K562 (cell line): ENCODE data around the gene SLAMF6. TPM values are rescaled to one million over a fixed set of nuclear protein-coding genes. Genes with fewer than 3 reads are reported as not detected.
A peak's percentile ranks its signal among the peaks of the same experiment; 100 is the strongest.

Experiments used
- ATAC-seq: fragments of 200-7000 bp; cut with Tn5 transposase; 3 replicates; pipeline ENCODE4 v1.9.1; 2020; ENCODE audit warnings: moderate library complexity
- BruUV-seq: library from RNA; stranded (reverse); fragments of 400-500 nt; replicated peaks from 2 replicates; lab custom pipeline; 2021; lab: Mats Ljungman, UMichigan
- CTCF ChIA-PET: fragments of 300-600 bp; formaldehyde crosslinking; extraction: SDS; loops from one replicate; lab custom pipeline; 2021; ENCODE audit warnings: low intra/inter-chr PET ratio; lab: Yijun Ruan, JAX
- POLR2A ChIA-PET: fragments of 300-600, 350-650 bp; sonication (Branson Sonifier 250); formaldehyde crosslinking; extraction: SDS; loops from one replicate; lab custom pipeline; 2021; ENCODE audit warnings: antibody characterized with exemption, inconsistent platforms; lab: Yijun Ruan, JAX
- DNase-seq, 4 experiments: peaks; one replicate each; pipeline versions ENCODE4 v3.0.0 to v3.0.0-alpha.2; 2011 to 2018; ENCODE audit warnings: low spot score in 3 of 4, mixed read lengths in 3 of 4; ENCODE audit errors: extremely low read depth in 1 of 4
- FAIRE-seq: peaks from 2 replicates; lab custom pipeline; 2011; peaks lifted over from hg19 to GRCh38; lab: Jason Lieb, UNC
- H2AFZ ChIP-seq: 2 replicates; pipeline ENCODE4 v1.6.0; 2011; ENCODE audit warnings: low read depth, low read length, control low read depth, inconsistent platforms
- H3K27ac ChIP-seq: fragments of 200-600 bp; 3 replicates; pipeline ENCODE4 v1.8.0; 2011; ENCODE audit warnings: low read depth, mild to moderate bottlenecking, control low read depth, inconsistent platforms, low read length, moderate library complexity, mixed read lengths; ENCODE audit errors: extremely low read depth
- H3K27me3 ChIP-seq, 2 experiments: fragments of 300-600 bp in 1 of 2; 2 replicates in 1 of 2; 3 replicates in 1 of 2; pipeline versions ENCODE4 v1.6.0 to v1.8.0; 2011; ENCODE audit warnings: inconsistent platforms in 2 of 2, low read length in 2 of 2, mild to moderate bottlenecking in 1 of 2, mixed read lengths in 1 of 2, moderate library complexity in 1 of 2; ENCODE audit not compliant: control insufficient read depth in 2 of 2, insufficient read depth in 2 of 2
- H3K36me3 ChIP-seq: fragments of 300-600 bp; 3 replicates; pipeline ENCODE4 v1.8.0; 2011; ENCODE audit warnings: mild to moderate bottlenecking, low read length, inconsistent platforms; ENCODE audit not compliant: control insufficient read depth, insufficient read depth
- H3K4me1 ChIP-seq, 2 experiments: fragments of 200-600 bp in 1 of 2; replicated peaks in 1 of 2; 2 replicates in 1 of 2; 3 replicates in 1 of 2; pipeline versions ENCODE4 v1.5.1 to v1.8.0; 2011; ENCODE audit warnings: inconsistent platforms in 2 of 2, low read length in 2 of 2, mild to moderate bottlenecking in 1 of 2, mixed read lengths in 1 of 2, moderate library complexity in 1 of 2; ENCODE audit not compliant: control insufficient read depth in 2 of 2, insufficient read depth in 2 of 2
- H3K4me2 ChIP-seq: 2 replicates; pipeline ENCODE4 v1.6.1; 2011; ENCODE audit warnings: low read length, control low read depth, inconsistent platforms, mixed read lengths; ENCODE audit not compliant: insufficient read depth
- H3K4me3 ChIP-seq: fragments of 200-600 bp; sonication (generic), shearing (Covaris generic); 2 replicates; pipeline ENCODE4 v1.5.1; 2016; ENCODE audit warnings: control low read depth, inconsistent platforms
- H3K79me2 ChIP-seq: fragments of 200-600 bp; 3 replicates; pipeline ENCODE4 v1.8.0; 2011; ENCODE audit warnings: low read length, inconsistent platforms; ENCODE audit not compliant: control insufficient read depth, insufficient read depth
- H3K9ac ChIP-seq, 2 experiments: 2 replicates each; pipeline versions ENCODE4 v1.6.0 to v1.6.1; 2011; ENCODE audit warnings: low read depth in 2 of 2, low read length in 2 of 2, control low read depth in 1 of 2, inconsistent platforms in 1 of 2, mild to moderate bottlenecking in 1 of 2, mixed read lengths in 1 of 2; ENCODE audit not compliant: insufficient read depth in 1 of 2
- H3K9me1 ChIP-seq: one replicate; pipeline ENCODE4 v1.6.0; 2011; ENCODE audit warnings: inconsistent platforms, mild to moderate bottlenecking, low read length, moderate library complexity; ENCODE audit not compliant: control insufficient read depth, insufficient read depth
- H3K9me3 ChIP-seq: replicated peaks from 2 replicates; pipeline ENCODE4 v1.5.1; 2011; ENCODE audit warnings: low read depth, low read length, inconsistent platforms; ENCODE audit not compliant: control insufficient read depth, insufficient read depth
- H4K20me1 ChIP-seq: replicated peaks from 2 replicates; pipeline ENCODE4 v1.6.1; 2011; ENCODE audit warnings: low read length, inconsistent platforms, mixed read lengths; ENCODE audit not compliant: control insufficient read depth, insufficient read depth
- BRD4 ChIP-seq: fragments of 200-600 bp; sonication (generic); IDR thresholded peaks from 2 replicates; pipeline ENCODE4 v1.6.1; 2017; ENCODE audit warnings: inconsistent platforms
- CC2D1A ChIP-seq: fragments of 450-650 bp; IDR thresholded peaks from 2 replicates; pipeline ENCODE4 v1.6.1; 2017; ENCODE audit warnings: mild to moderate bottlenecking
- CHD1 ChIP-seq: fragments of 200-600 bp; sonication (generic); IDR thresholded peaks from one replicate; pipeline ENCODE4 v1.6.1; 2012; ENCODE audit warnings: mild to moderate bottlenecking, moderate library complexity, low read length, inconsistent platforms
- HNRNPK ChIP-seq: fragments of 200-400 bp; formaldehyde crosslinking; IDR thresholded peaks from one replicate; pipeline ENCODE4 v1.6.1; 2018; ENCODE audit warnings: mild to moderate bottlenecking, low read depth, low read length; ENCODE audit not compliant: poor library complexity, severe bottlenecking
- MIER1 ChIP-seq: fragments of 450-650 bp; IDR thresholded peaks from 2 replicates; pipeline ENCODE4 v1.6.1; 2016; ENCODE audit warnings: antibody characterized with exemption, mild to moderate bottlenecking, low read depth
- NFIC ChIP-seq: fragments of 450-650 bp; IDR thresholded peaks from 2 replicates; pipeline ENCODE4 v1.6.1; 2017; ENCODE audit warnings: mild to moderate bottlenecking, inconsistent platforms
- POLR2H ChIP-seq: IDR thresholded peaks from 2 replicates; pipeline ENCODE4 v1.6.1; 2016; ENCODE audit warnings: missing genetic modification characterization, low read depth, mild to moderate bottlenecking, control low read depth, missing compliant biosample characterization, moderate library complexity
- PTRF ChIP-seq: fragments of 450-650 bp; IDR thresholded peaks from 2 replicates; pipeline ENCODE4 v1.6.1; 2016; ENCODE audit warnings: mild to moderate bottlenecking, missing genetic modification characterization, missing compliant biosample characterization
- ZBTB7A ChIP-seq: IDR thresholded peaks from 2 replicates; pipeline ENCODE4 v1.6.1; 2011; ENCODE audit warnings: low read depth, mild to moderate bottlenecking, low read length, moderate library complexity, borderline replicate concordance; ENCODE audit not compliant: control insufficient read depth
- ZC3H4 ChIP-seq: sonication (generic); formaldehyde crosslinking; IDR thresholded peaks from 2 replicates; pipeline ENCODE4 v1.9.0; 2021; ENCODE audit warnings: missing genetic modification reagents, borderline replicate concordance
- ZNF324 ChIP-seq: fragments of 250-450 bp; sonication (Bioruptor Pico); IDR thresholded peaks from 2 replicates; pipeline ENCODE4 v1.4.0; 2020; ENCODE audit warnings: mild to moderate bottlenecking
- in situ Hi-C: fragments of 300-500 bp; cut with MboI; formaldehyde crosslinking; loops from 4 replicates; pipeline ENCODE4 v1.15.0; 2018; ENCODE audit warnings: inconsistent platforms, mixed read lengths
- intact Hi-C: fragments of 100-400 bp; cut with micrococcal nuclease; formaldehyde crosslinking; loops from 2 replicates; pipeline ENCODE4 v1.14.2; 2022
- polyA plus RNA-seq, 8 experiments: library from polyadenylated mRNA; depleted of rRNA in 4 of 8; stranded (reverse) in 5 of 8; unstranded in 3 of 8; fragments of >200 nt; fragmentation: Nextera tagmentation in 2 of 8; fragmentation: Illumina TruSeq in 1 of 8; extraction: Ambion mirVana in 2 of 8; extraction: Trizol in 1 of 8; gene quantifications; 2 replicates each; pipeline versions ENCODE4 v1.2.1 to v1.2.3, GENCODE V29; 2011 to 2014; ENCODE audit warnings: inconsistent platforms in 1 of 8, missing spikeins in 1 of 8
- total RNA-seq, 7 experiments: library from RNA; depleted of rRNA in 6 of 7; stranded (reverse); fragments of >200 nt in 6 of 7; fragmentation: Illumina TruSeq in 2 of 7; extraction: Trizol in 2 of 7; gene quantifications; 2 replicates each; pipeline versions ENCODE4 v1.2.1 to v1.2.3, GENCODE V29; 2011 to 2021; ENCODE audit warnings: low replicate concordance in 1 of 7
- TF ChIP-seq, protein P1 (sequence below): fragments of 250-450 bp; sonication (Bioruptor Pico); IDR thresholded peaks from 2 replicates; pipeline ENCODE4 v1.5.0; 2021
- TF ChIP-seq, protein P2 (sequence below): IDR thresholded peaks from 2 replicates; pipeline ENCODE4 v1.6.1; 2016; ENCODE audit warnings: missing genetic modification characterization, missing compliant biosample characterization
- TF ChIP-seq, protein P3 (sequence below): fragments of 250-450 bp; sonication (Bioruptor Pico); IDR thresholded peaks from 2 replicates; pipeline ENCODE4 v1.4.0; 2020
- TF ChIP-seq, protein P4 (sequence below): fragments of 450-650 bp; formaldehyde crosslinking; conservative IDR thresholded peaks from 2 replicates; pipeline ENCODE4 v1.4.0; 2022; ENCODE audit warnings: mild to moderate bottlenecking, missing genetic modification characterization
- TF ChIP-seq, protein P5 (sequence below): sonication (generic); formaldehyde crosslinking; IDR thresholded peaks from 2 replicates; pipeline ENCODE4 v1.8.0; 2022; ENCODE audit warnings: missing genetic modification reagents, mild to moderate bottlenecking, moderate library complexity, borderline replicate concordance

Gene SLAMF6
- total and polyA plus RNA-seq, 9 of the 15 experiments (the other 6 are each of a cell fraction or from before 2014, with no cell fraction given): 0.56 to 4.8 (median 1.1) TPM

DNA sequence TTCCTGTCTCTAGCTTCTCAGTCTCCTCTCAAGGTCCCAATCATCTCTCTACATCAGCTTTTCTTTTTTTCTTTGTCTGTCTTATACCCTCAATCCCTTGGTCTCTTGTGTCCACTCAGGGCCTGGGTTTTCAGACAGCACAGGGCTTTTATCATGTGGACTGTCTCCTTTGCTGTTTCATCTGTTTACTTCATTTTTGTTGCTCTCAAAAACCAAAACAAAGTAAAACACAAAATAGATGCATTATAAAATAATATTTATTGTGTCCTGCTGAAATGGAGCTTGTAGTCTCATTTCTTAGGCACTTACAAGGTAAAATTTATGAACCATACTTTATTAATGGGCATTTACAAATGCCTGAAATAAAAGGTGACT is 17.8 kb upstream of the SLAMF6 start:
- H3K4me1 ChIP-seq: peaks cover 22 to 47% of the 10 kb centered on the region in 2 experiments
- peak in 1 of 4 experiments; percentile 30 for DNase-seq
- peak overlapping the region; percentile 93 for H3K27ac ChIP-seq
- no peaks in the 10 kb centered on the region for H3K79me2 ChIP-seq
- H3K9ac ChIP-seq: peak overlapping the region; percentile 5 to 75; a peak in 3 of 4 replicates
- H2AFZ ChIP-seq: peak overlapping the region; percentile 81; the same call in 1 of the 2 replicates
- in situ Hi-C loops (no loop called here), intact Hi-C loops (loop anchor here (1.0 to 5.0 kb wide), 4 partner anchors 44 to 126 kb away; no protein-coding TSS in a partner anchor)
- BruUV-seq: no TSS peak
- ATAC-seq: peak; percentile 50
- ChIA-PET CTCF (no interaction called here), POLR2A (interaction anchor here (0.7 to 2.8 kb wide), 7 partner anchors 9 to 112 kb away, joined by 3 to 18 read pairs (median 4); no protein-coding TSS in a partner anchor)
- no peaks in the 10 kb centered on the region for H4K20me1 ChIP-seq
- no peaks in the 10 kb centered on the region; the same call in 1 of the 3 replicates for H3K36me3 ChIP-seq
- H3K4me2 ChIP-seq: peak overlapping the region; percentile 57
- no peaks in the 10 kb centered on the region for H3K9me1 ChIP-seq
- H3K9me3 ChIP-seq: peaks cover 25% of the 10 kb centered on the region
- no peaks in the 10 kb centered on the region for H3K27me3 ChIP-seq
- no peak for FAIRE-seq
- no peak overlapping the region for H3K4me3 ChIP-seq
- TF ChIP-seq, protein P1, sequence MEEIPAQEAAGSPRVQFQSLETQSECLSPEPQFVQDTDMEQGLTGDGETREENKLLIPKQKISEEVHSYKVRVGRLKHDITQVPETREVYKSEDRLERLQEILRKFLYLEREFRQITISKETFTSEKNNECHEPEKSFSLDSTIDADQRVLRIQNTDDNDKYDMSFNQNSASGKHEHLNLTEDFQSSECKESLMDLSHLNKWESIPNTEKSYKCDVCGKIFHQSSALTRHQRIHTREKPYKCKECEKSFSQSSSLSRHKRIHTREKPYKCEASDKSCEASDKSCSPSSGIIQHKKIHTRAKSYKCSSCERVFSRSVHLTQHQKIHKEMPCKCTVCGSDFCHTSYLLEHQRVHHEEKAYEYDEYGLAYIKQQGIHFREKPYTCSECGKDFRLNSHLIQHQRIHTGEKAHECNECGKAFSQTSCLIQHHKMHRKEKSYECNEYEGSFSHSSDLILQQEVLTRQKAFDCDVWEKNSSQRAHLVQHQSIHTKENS (CRISPR knock-in tag): 0 out of 2 replicates have a peak, but pooled peaks have one; percentile 9
- TF ChIP-seq, protein P2, sequence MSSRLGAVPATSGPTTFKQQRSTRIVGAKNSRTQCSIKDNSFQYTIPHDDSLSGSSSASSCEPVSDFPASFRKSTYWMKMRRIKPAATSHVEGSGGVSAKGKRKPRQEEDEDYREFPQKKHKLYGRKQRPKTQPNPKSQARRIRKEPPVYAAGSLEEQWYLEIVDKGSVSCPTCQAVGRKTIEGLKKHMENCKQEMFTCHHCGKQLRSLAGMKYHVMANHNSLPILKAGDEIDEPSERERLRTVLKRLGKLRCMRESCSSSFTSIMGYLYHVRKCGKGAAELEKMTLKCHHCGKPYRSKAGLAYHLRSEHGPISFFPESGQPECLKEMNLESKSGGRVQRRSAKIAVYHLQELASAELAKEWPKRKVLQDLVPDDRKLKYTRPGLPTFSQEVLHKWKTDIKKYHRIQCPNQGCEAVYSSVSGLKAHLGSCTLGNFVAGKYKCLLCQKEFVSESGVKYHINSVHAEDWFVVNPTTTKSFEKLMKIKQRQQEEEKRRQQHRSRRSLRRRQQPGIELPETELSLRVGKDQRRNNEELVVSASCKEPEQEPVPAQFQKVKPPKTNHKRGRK: peak; percentile 23; the same call in 1 of the 2 replicates
- TF ChIP-seq NFIC: no peak
- 0 out of 2 replicates have a peak, but pooled peaks have one; percentile 8 for TF ChIP-seq MIER1
- TF ChIP-seq ZBTB7A: no peak
- TF ChIP-seq ZC3H4: no peak
- TF ChIP-seq CHD1: peak; percentile 13
- TF ChIP-seq, protein P3, sequence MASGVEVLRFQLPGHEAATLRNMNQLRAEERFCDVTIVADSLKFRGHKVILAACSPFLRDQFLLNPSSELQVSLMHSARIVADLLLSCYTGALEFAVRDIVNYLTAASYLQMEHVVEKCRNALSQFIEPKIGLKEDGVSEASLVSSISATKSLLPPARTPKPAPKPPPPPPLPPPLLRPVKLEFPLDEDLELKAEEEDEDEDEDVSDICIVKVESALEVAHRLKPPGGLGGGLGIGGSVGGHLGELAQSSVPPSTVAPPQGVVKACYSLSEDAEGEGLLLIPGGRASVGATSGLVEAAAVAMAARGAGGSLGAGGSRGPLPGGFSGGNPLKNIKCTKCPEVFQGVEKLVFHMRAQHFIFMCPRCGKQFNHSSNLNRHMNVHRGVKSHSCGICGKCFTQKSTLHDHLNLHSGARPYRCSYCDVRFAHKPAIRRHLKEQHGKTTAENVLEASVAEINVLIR (CRISPR knock-in tag): no peak
- TF ChIP-seq POLR2H (tag): 0 out of 2 replicates have a peak, but pooled peaks have one; percentile 3
- no peak for TF ChIP-seq CC2D1A
- peak; percentile 11; the same call in 1 of the 2 replicates for TF ChIP-seq ZNF324
- TF ChIP-seq HNRNPK: no peak
- 0 out of 2 replicates have a peak, but pooled peaks have one; percentile 26 for TF ChIP-seq PTRF (tag)
- TF ChIP-seq, protein P4, sequence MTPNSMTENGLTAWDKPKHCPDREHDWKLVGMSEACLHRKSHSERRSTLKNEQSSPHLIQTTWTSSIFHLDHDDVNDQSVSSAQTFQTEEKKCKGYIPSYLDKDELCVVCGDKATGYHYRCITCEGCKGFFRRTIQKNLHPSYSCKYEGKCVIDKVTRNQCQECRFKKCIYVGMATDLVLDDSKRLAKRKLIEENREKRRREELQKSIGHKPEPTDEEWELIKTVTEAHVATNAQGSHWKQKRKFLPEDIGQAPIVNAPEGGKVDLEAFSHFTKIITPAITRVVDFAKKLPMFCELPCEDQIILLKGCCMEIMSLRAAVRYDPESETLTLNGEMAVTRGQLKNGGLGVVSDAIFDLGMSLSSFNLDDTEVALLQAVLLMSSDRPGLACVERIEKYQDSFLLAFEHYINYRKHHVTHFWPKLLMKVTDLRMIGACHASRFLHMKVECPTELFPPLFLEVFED (CRISPR knock-in tag): 0 out of 2 replicates have a peak, but pooled peaks have one; percentile 45
- TF ChIP-seq BRD4: peak; percentile 93
- TF ChIP-seq, protein P5, sequence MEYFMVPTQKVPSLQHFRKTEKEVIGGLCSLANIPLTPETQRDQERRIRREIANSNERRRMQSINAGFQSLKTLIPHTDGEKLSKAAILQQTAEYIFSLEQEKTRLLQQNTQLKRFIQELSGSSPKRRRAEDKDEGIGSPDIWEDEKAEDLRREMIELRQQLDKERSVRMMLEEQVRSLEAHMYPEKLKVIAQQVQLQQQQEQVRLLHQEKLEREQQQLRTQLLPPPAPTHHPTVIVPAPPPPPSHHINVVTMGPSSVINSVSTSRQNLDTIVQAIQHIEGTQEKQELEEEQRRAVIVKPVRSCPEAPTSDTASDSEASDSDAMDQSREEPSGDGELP (CRISPR knock-in tag): no peak
